Uterus (tissue), 2 donors: ENCODE data around the gene RAB10.

Experiments
- CTCF ChIP-seq, 4 experiments: fragments of 200-600 bp in 2 of 4; fragments of 450-650 bp in 2 of 4; sonication (generic) in 2 of 4; IDR thresholded peaks; one replicate each; pipeline ENCODE4 v1.5.1; 2016 to 2019; ENCODE audit warnings: antibody characterized with exemption in 4 of 4, mild to moderate bottlenecking in 2 of 4, moderate library complexity in 1 of 4
- POLR2A ChIP-seq, 2 donors: fragments of 450-650 bp; IDR thresholded peaks; one replicate each; pipeline ENCODE4 v1.6.1; 2016; ENCODE audit warnings: antibody characterized with exemption in 2 of 2, mild to moderate bottlenecking in 1 of 2, moderate library complexity in 1 of 2

- TF ChIP-seq CTCF (IDR thresholded peaks at IDR 0.05) (no peak), POLR2A (IDR thresholded peaks at IDR 0.05) (no peak)
Measured at GRCh38 chr2:26086779-26087178, 52.9 kb downstream of the RAB10 start.
